Upper lobe of left lung (tissue), 6 donors: ENCODE data around the gene LHX4. TPM values are rescaled to one million over a fixed set of nuclear protein-coding genes. Genes with fewer than 3 reads are reported as not detected.

Source experiments
- ATAC-seq, 2 donors: fragments of 200-7000 bp; cut with Tn5 transposase; one replicate each; pipeline ENCODE4 v1.9.1; 2022; ENCODE audit warnings: mild to moderate bottlenecking in 2 of 2, moderate library complexity in 2 of 2; ENCODE audit not compliant: low FRiP score in 2 of 2
- DNase-seq, 2 donors: peaks; one replicate each; pipeline ENCODE4 v3.0.0-alpha.2; 2019 to 2020
- H3K27ac ChIP-seq, 4 donors: fragments of 200-600 bp; sonication (generic); one replicate each; pipeline ENCODE4 v1.5.1; 2016 to 2019
- H3K27me3 ChIP-seq, 4 donors: fragments of 200-600 bp; sonication (generic); one replicate each; pipeline ENCODE4 v1.5.1; 2017 to 2019
- H3K36me3 ChIP-seq, 4 donors: fragments of 200-600 bp; sonication (generic); one replicate each; pipeline ENCODE4 v1.5.1; 2016 to 2019
- H3K4me1 ChIP-seq, 4 donors: fragments of 200-600 bp; sonication (generic); one replicate each; pipeline ENCODE4 v1.5.1; 2018 to 2019
- H3K4me3 ChIP-seq, 4 donors: fragments of 200-600 bp; sonication (generic); one replicate each; pipeline ENCODE4 v1.5.1; 2017 to 2019; ENCODE audit warnings: mild to moderate bottlenecking in 2 of 4, moderate library complexity in 1 of 4
- H3K9me3 ChIP-seq, 4 donors: fragments of 200-600 bp; sonication (generic); one replicate each; pipeline ENCODE4 v1.5.1; 2018 to 2019
- EP300 ChIP-seq, 4 donors: sonication (generic); formaldehyde crosslinking; IDR thresholded peaks; one replicate each; pipeline ENCODE4 v1.5.1; 2017; ENCODE audit warnings: antibody characterized with exemption in 4 of 4, control low read depth in 2 of 4
- POLR2A ChIP-seq, 4 donors: fragments of 450-650 bp; IDR thresholded peaks; one replicate each; pipeline ENCODE4 v1.5.1; 2016 to 2017; ENCODE audit warnings: antibody characterized with exemption in 4 of 4, mild to moderate bottlenecking in 2 of 4
- POLR2AphosphoS5 ChIP-seq, 2 donors: sonication (generic); formaldehyde crosslinking; IDR thresholded peaks; one replicate each; pipeline ENCODE4 v1.5.1; 2017; ENCODE audit warnings: antibody characterized with exemption in 2 of 2
- WGBS, 2 donors: methylation state at CpG; one replicate each; pipeline ENCODE4 v1.1.5; 2017 to 2018; 5-methylcytosine and 5-hydroxymethylcytosine counted together
- total RNA-seq, 6 donors: library from RNA; depleted of rRNA in 4 of 6; stranded (reverse); fragments of >200 nt in 4 of 6; gene quantifications; one replicate each; pipeline versions ENCODE4 v1.1.0 to v1.2.1, GENCODE V29; 2016 to 2021
- TF ChIP-seq, protein P1 (sequence below), 6 experiments: fragments of 450-650 bp in 4 of 6; fragments of 200-600 bp in 2 of 6; sonication (generic) in 2 of 6; IDR thresholded peaks; one replicate each; pipeline ENCODE4 v1.5.1; 2016 to 2019; ENCODE audit warnings: antibody characterized with exemption in 6 of 6
- donor health status: DM: no; HTN: no; CAD: no; lungs with moderate emphysema.
- donor health status: DM: no; HTN: yes; CAD: no; lungs with severe emphysema.

The LHX4 gene
- total RNA-seq, 6 donors from 2014 or later, result 0.17 to 1.0 (median 0.30) TPM; not detected in 3

DNA sequence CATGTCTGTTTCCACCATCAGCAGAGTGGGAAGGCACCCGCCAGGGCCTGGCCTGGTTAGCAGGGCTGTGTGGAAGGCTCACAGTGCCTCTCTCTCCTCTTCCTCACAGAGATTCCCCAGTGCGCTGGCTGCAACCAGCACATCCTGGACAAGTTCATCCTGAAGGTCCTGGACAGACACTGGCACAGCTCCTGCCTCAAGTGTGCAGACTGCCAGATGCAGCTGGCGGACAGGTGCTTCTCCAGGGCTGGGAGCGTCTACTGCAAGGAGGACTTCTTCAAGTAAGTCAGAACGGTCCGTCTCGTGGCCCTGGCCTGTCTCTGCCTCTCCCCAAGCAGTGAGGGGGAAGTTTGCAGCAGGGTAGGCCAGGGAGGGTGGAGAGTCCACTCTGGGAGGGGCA, 18.1 kb downstream of the LHX4 start:
- ATAC-seq (no peak), DNase-seq (no peak)
- no peak overlapping the region for H3K27ac ChIP-seq
- TF ChIP-seq POLR2AphosphoS5 (IDR thresholded peaks at IDR 0.05) (no peak), POLR2A (IDR thresholded peaks at IDR 0.05) (no peak), EP300 (IDR thresholded peaks at IDR 0.05) (no peak)
- TF ChIP-seq, protein P1, sequence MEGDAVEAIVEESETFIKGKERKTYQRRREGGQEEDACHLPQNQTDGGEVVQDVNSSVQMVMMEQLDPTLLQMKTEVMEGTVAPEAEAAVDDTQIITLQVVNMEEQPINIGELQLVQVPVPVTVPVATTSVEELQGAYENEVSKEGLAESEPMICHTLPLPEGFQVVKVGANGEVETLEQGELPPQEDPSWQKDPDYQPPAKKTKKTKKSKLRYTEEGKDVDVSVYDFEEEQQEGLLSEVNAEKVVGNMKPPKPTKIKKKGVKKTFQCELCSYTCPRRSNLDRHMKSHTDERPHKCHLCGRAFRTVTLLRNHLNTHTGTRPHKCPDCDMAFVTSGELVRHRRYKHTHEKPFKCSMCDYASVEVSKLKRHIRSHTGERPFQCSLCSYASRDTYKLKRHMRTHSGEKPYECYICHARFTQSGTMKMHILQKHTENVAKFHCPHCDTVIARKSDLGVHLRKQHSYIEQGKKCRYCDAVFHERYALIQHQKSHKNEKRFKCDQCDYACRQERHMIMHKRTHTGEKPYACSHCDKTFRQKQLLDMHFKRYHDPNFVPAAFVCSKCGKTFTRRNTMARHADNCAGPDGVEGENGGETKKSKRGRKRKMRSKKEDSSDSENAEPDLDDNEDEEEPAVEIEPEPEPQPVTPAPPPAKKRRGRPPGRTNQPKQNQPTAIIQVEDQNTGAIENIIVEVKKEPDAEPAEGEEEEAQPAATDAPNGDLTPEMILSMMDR (IDR thresholded peaks at IDR 0.05), result no peak
- H3K4me1 ChIP-seq, result no peaks in the 10 kb centered on the region
- no peaks in the 10 kb centered on the region for H3K27me3 ChIP-seq
- H3K36me3 ChIP-seq, result no peaks in the 10 kb centered on the region
- 87 to 90% methylated on average over 1 to 7 of the region's 7 CpGs for WGBS, 2 donors
- H3K4me3 ChIP-seq, result no peak overlapping the region
- H3K9me3 ChIP-seq, result no peaks in the 10 kb centered on the region

DNA sequence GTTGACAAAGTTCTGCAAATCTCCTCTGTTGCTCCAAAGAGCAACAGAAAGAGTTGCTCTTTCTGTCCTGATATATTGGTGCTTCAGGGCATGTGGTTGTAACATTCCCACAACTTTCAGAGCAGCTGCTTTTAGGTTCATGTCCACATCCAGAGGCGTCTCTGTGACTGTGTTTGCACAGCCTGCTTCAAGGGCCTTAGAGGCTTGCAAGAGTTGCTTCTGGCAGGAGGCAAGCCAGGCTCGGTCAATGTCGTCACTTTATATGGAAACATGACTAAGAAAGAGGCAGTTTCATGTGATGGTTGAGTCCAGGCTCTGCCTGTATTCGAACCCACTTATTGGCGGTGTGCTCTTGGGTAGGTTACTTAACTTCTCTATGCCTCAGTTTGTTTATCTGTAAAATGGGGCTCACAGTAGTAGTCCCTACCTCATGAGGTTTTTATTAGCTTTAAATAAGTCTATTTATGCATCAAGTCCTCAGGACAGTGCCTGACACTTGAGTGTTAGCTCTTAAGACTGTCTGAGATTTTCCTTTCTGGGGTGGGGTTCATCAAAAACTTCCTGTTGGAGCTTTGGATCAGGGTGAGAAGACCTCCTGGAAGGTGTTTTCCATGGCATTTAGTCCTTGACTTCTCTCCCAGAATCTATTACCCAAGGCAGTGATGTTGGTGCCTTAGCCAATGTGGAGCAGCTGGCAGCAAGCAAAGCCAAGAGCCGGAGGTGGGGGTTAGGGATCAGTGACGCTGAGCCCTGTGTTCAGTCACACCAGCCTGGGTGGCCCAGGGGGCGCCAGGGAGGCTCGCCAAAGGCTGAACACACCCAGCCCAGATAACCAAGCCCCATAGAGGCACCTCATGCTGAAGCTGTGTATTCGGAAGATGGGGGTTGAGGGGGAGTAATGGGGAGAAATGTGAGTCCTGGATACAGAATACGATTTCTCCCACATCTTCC, 18.9 kb downstream of the LHX4 start:
- Histone ChIP-seq H3K9me3 (no peaks in the 10 kb centered on the region), H3K27me3 (no peaks in the 10 kb centered on the region), H3K4me1 (no peaks in the 10 kb centered on the region), H3K27ac (no peak overlapping the region), H3K36me3 (no peaks in the 10 kb centered on the region), H3K4me3 (no peak overlapping the region)
- TF ChIP-seq, protein P1 (IDR thresholded peaks at IDR 0.05), result no peak
- TF ChIP-seq POLR2A (IDR thresholded peaks at IDR 0.05) (no peak), POLR2AphosphoS5 (IDR thresholded peaks at IDR 0.05) (no peak), EP300 (IDR thresholded peaks at IDR 0.05) (no peak)
- ATAC-seq, result no peak
- 68 to 72% methylated on average over 11 of the region's 11 CpGs for WGBS, 2 donors
- peak in 1 of 2 donors; percentile 69 for DNase-seq

DNA sequence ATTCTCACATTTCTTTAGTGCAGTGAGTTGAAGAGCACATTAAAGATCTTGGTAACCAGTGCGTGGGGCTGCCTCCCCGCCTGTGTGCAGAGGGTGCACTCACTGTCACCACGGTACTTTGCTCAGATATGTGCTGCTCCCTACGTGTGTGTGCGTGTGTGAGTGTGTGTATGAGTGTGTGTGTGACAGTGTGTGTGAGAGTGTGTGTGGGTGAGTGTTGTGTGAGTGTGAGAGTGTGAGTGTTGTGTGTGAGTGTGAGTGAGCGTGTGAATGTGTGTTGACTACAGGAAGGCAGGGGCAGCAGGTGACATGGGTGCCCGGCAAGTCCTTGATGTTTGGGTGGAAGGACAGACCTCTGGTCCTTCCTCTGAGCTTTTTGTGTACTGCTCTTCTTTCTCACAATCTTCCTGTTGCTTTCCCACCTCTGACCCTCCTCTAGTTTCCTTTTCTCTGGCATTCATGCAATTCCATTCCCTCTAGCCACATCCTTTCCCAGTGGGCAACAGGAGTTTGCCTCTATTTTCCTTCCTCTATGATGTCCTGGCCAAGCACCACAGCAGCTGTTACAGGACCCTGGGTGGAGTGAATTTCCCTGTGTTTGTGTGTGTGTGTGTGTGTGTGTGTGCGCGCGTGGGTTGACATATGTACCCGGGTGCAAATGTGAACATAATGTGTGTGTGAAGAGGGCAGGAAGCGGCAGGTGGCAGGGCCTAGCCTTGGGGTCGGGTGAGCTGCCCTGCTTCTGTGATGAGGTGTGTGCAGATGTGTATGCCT, 19.8 kb downstream of the LHX4 start:
- no peaks in the 10 kb centered on the region for H3K27me3 ChIP-seq
- no peak for ATAC-seq
- WGBS, 2 donors, result 77 to 86% methylated on average over 13 of the region's 13 CpGs
- no peak for TF ChIP-seq EP300 (IDR thresholded peaks at IDR 0.05)
- TF ChIP-seq POLR2AphosphoS5 (IDR thresholded peaks at IDR 0.05), result no peak
- TF ChIP-seq, protein P1 (IDR thresholded peaks at IDR 0.05), result no peak
- no peak for TF ChIP-seq POLR2A (IDR thresholded peaks at IDR 0.05)
- no peak overlapping the region for H3K4me3 ChIP-seq
- no peaks in the 10 kb centered on the region for H3K9me3 ChIP-seq
- DNase-seq, result no peak
- no peaks in the 10 kb centered on the region for H3K4me1 ChIP-seq
- no peaks in the 10 kb centered on the region for H3K36me3 ChIP-seq
- no peak overlapping the region for H3K27ac ChIP-seq

DNA sequence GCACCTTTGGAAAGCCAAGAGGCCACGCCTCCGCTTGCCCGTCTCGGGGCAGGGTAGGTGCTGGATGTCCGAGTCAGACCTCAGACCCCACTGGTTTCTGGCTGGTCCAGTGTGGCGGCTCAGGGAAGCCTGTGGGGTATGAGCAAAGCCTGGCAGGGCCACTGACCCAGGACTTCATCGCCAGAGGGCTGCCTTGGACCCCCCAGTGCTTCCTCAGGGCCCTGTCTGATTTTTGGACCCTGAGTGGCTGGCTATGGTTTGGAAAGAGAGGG, 20.4 kb downstream of the LHX4 start:
- whole genome bisulfite sequencing, 2 donors, result 78 to 91% methylated on average over 7 of the region's 7 CpGs
- no peak overlapping the region for H3K27ac ChIP-seq
- H3K9me3 ChIP-seq, result no peaks in the 10 kb centered on the region
- ATAC-seq (no peak), DNase-seq (no peak)
- H3K4me3 ChIP-seq, result no peak overlapping the region
- H3K4me1 ChIP-seq, result no peaks in the 10 kb centered on the region
- TF ChIP-seq, protein P1 (IDR thresholded peaks at IDR 0.05), result no peak
- TF ChIP-seq POLR2A (IDR thresholded peaks at IDR 0.05), result no peak
- no peak for TF ChIP-seq EP300 (IDR thresholded peaks at IDR 0.05)
- no peak for TF ChIP-seq POLR2AphosphoS5 (IDR thresholded peaks at IDR 0.05)
- no peaks in the 10 kb centered on the region for H3K27me3 ChIP-seq
- no peaks in the 10 kb centered on the region for H3K36me3 ChIP-seq
